Kidney (tissue), 14 donors: ENCODE results near the gene RBMX. TPM values are rescaled to one million over a fixed set of nuclear protein-coding genes. Genes with fewer than 3 reads are reported as not detected.

Source experiments
- DNase-seq, 5 donors: peaks; one replicate each; pipeline ENCODE4 v3.0.0-alpha.2; 2013 to 2020
- FAIRE-seq: peaks from 2 replicates; lab custom pipeline; 2012; peaks lifted over from hg19 to GRCh38; lab: Jason Lieb, UNC
- H3K27ac ChIP-seq, 2 donors: one replicate each; pipeline ENCODE4 v1.7.0; 2013; ENCODE audit warnings: low read depth in 2 of 2, low read length in 2 of 2, inconsistent platforms in 1 of 2
- H3K27me3 ChIP-seq: one replicate; pipeline ENCODE4 v1.7.1; 2013; ENCODE audit warnings: low read length, inconsistent platforms; ENCODE audit not compliant: control insufficient read depth, insufficient read depth
- H3K36me3 ChIP-seq, 3 donors: one replicate each; pipeline versions ENCODE4 v1.7.0 to v1.7.1; 2013; ENCODE audit warnings: low read length in 3 of 3, control low read depth in 1 of 3, inconsistent platforms in 1 of 3; ENCODE audit not compliant: insufficient read depth in 3 of 3, control insufficient read depth in 2 of 3
- H3K4me1 ChIP-seq, 3 donors: one replicate each; pipeline versions ENCODE4 v1.7.0 to v1.7.1; 2013; ENCODE audit warnings: low read length in 3 of 3, inconsistent platforms in 1 of 3, low read depth in 1 of 3; ENCODE audit not compliant: control insufficient read depth in 2 of 3, insufficient read depth in 2 of 3
- H3K4me3 ChIP-seq, 3 donors: one replicate each; pipeline versions ENCODE4 v1.7.0 to v1.8.1; 2013; ENCODE audit warnings: low read length in 3 of 3, control low read depth in 1 of 3, inconsistent platforms in 1 of 3
- H3K9ac ChIP-seq, 3 donors: one replicate each; pipeline versions ENCODE4 v1.7.0 to v1.7.1; 2013; ENCODE audit warnings: low read length in 3 of 3, control low read depth in 1 of 3, inconsistent platforms in 1 of 3
- H3K9me3 ChIP-seq, 3 donors: one replicate each; pipeline versions ENCODE4 v1.7.0 to v1.7.1; 2013; ENCODE audit warnings: low read length in 3 of 3, control low read depth in 1 of 3, inconsistent platforms in 1 of 3; ENCODE audit not compliant: control insufficient read depth in 2 of 3, insufficient read depth in 1 of 3
- CTCF ChIP-seq: IDR thresholded peaks from 3 replicates; pipeline ENCODE4 v1.5.1; 2012; ENCODE audit warnings: mild to moderate bottlenecking, moderate library complexity, borderline replicate concordance; ENCODE audit not compliant: insufficient read depth; ENCODE audit errors: extremely low read depth
- intact Hi-C: fragments of 100-400 bp; cut with DNase I; formaldehyde crosslinking; loops from one replicate; pipeline ENCODE4 v1.11.1; 2022
- polyA plus RNA-seq: library from polyadenylated mRNA; stranded (reverse); fragments of 350-450 nt; fragmentation: Illumina TruSeq; extraction: RNeasy Lipid Tissue Mini Kit (QIAGEN cat#74804); gene quantifications from one replicate; pipeline ENCODE4 v1.2.3, GENCODE V29; 2014; ENCODE audit warnings: low read depth, low replicate concordance; ENCODE audit not compliant: insufficient read depth
- total RNA-seq: library from RNA; stranded (reverse); fragmentation: NEBNext Ultra II Directional; extraction: Animal tissue kit (Norgen Biotek cat#: 25700); gene quantifications from one replicate; pipeline ENCODE4 v1.2.1, GENCODE V29; 2021
- donor health status: control.
- donor health status: control.
- donor health status: control.
- donor health status: control.
- donor health status: control.
- donor health status: DM: yes; HTN: yes; CAD: no.
- donor health status: Normal renal cell carcinoma (clear cell type).

The RBMX gene
- total and polyA plus RNA-seq, 2 donors from 2014 or later = 95.0 to 143 TPM

GRCh38 chrX:136867518-136867917 is 13.0 kb downstream of the RBMX start:
- Histone ChIP-seq H3K27me3 (no peaks in the 10 kb centered on the region), H3K9me3 (no peaks in the 10 kb centered on the region), H3K36me3 (peaks cover 5 to 27% (median 10%) of the 10 kb centered on the region in 3 donors), H3K9ac (no peak overlapping the region), H3K4me3 (no peak overlapping the region), H3K27ac (no peak overlapping the region), H3K4me1 (no peaks in the 10 kb centered on the region)
- TF ChIP-seq CTCF = no peak
- DNase-seq (no peak), FAIRE-seq (no peak)
- intact Hi-C loops = no loop called here

- no peak for FAIRE-seq
- Histone ChIP-seq H3K27ac (no peak overlapping the region), H3K27me3 (no peaks in the 10 kb centered on the region), H3K9ac (no peak overlapping the region), H3K9me3 (no peaks in the 10 kb centered on the region), H3K4me3 (no peak overlapping the region), H3K4me1 (no peaks in the 10 kb centered on the region), H3K36me3 (peaks cover 5 to 23% (median 8%) of the 10 kb centered on the region in 3 donors)
- no peak for DNase-seq
- TF ChIP-seq CTCF = no peak
- intact Hi-C loops = no loop called here
Measured at GRCh38 chrX:136867096-136867491, 13.4 kb downstream of the RBMX start.

- no peaks in the 10 kb centered on the region for H3K9me3 ChIP-seq
- H3K4me1 ChIP-seq = no peaks in the 10 kb centered on the region
- no peak overlapping the region for H3K27ac ChIP-seq
- DNase-seq = no peak
- H3K27me3 ChIP-seq = no peaks in the 10 kb centered on the region
- no peak for FAIRE-seq
- no peak overlapping the region for H3K4me3 ChIP-seq
- intact Hi-C loops = no loop called here
- peaks cover 3 to 20% (median 5%) of the 10 kb centered on the region in 3 donors for H3K36me3 ChIP-seq
- no peak overlapping the region for H3K9ac ChIP-seq
- no peak for TF ChIP-seq CTCF
Measured at GRCh38 chrX:136866337-136867095, 14.0 kb downstream of the RBMX start.
